Activated naive CD8-positive, alpha-beta T cell (primary cell): ENCODE measurements around the gene PTPRG.

Source experiments
- H3K27ac Mint-ChIP-seq: one replicate; pipeline ENCODE4 v1.8.0; 2021; ENCODE audit warnings: mixed read lengths
- H3K27me3 Mint-ChIP-seq: one replicate; pipeline ENCODE4 v1.8.0; 2021; ENCODE audit warnings: mixed read lengths
- H3K36me3 Mint-ChIP-seq: one replicate; pipeline ENCODE4 v1.8.0; 2021; ENCODE audit warnings: mixed read lengths
- H3K4me1 Mint-ChIP-seq: one replicate; pipeline ENCODE4 v1.8.0; 2021; ENCODE audit warnings: low read depth, mixed read lengths
- H3K4me3 Mint-ChIP-seq: one replicate; pipeline ENCODE4 v1.8.0; 2021; ENCODE audit warnings: mild to moderate bottlenecking, mixed read lengths
- H3K9me3 Mint-ChIP-seq: one replicate; pipeline ENCODE4 v1.8.0; 2021; ENCODE audit warnings: low read depth, mixed read lengths

PTPRG gene

GRCh38 chr3:61858054-61858453, 296.7 kb downstream of the PTPRG start:
- H3K9me3 Mint-ChIP-seq, result no peaks in the 10 kb centered on the region
- no peak overlapping the region for H3K27ac Mint-ChIP-seq
- H3K4me3 Mint-ChIP-seq, result no peak overlapping the region
- H3K36me3 Mint-ChIP-seq, result no peaks in the 10 kb centered on the region
- H3K27me3 Mint-ChIP-seq, result no peaks in the 10 kb centered on the region
- no peaks in the 10 kb centered on the region for H3K4me1 Mint-ChIP-seq

DNA sequence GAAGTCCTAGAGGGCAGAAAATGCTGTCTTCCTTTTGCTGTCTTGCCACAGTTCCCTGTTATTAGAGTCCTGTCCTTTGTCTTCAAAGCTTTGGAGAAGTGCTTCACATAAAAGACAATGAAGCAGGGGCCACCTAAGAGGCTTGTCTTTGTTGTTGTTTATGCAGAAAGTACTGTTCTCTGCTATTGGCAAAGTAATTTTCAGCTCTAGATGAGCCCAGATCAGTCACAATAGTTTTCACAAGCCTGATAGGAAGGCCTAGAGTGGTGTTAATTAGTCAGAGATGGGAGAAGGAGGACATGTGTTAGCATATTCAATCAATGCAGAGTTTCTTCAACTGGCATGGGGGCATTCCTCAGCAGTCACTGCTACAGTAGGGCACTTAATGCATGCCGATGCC, 300.0 kb downstream of the PTPRG start:
- Mint-ChIP-seq H3K4me1 (no peaks in the 10 kb centered on the region), H3K36me3 (no peaks in the 10 kb centered on the region), H3K27me3 (no peaks in the 10 kb centered on the region), H3K27ac (no peak overlapping the region), H3K9me3 (no peaks in the 10 kb centered on the region), H3K4me3 (no peak overlapping the region)

- no peaks in the 10 kb centered on the region for H3K4me1 Mint-ChIP-seq
Measured at GRCh38 chr3:61862614-61863289, 301.4 kb downstream of the PTPRG start.

GRCh38 chr3:61863579-61863978, 302.2 kb downstream of the PTPRG start:
- Mint-ChIP-seq H3K4me1 (no peaks in the 10 kb centered on the region), H3K36me3 (no peaks in the 10 kb centered on the region), H3K27me3 (no peaks in the 10 kb centered on the region), H3K4me3 (no peak overlapping the region), H3K9me3 (no peaks in the 10 kb centered on the region), H3K27ac (no peak overlapping the region)

More at GRCh38 chr3:61862614-61863289, 301.4 kb downstream of the PTPRG start:
- Mint-ChIP-seq H3K27ac (no peak overlapping the region), H3K4me3 (no peak overlapping the region), H3K27me3 (no peaks in the 10 kb centered on the region), H3K9me3 (no peaks in the 10 kb centered on the region), H3K36me3 (no peaks in the 10 kb centered on the region)

GRCh38 chr3:61864886-61865285, 303.5 kb downstream of the PTPRG start:
- no peaks in the 10 kb centered on the region for H3K36me3 Mint-ChIP-seq
- H3K27ac Mint-ChIP-seq, result no peak overlapping the region
- no peaks in the 10 kb centered on the region for H3K9me3 Mint-ChIP-seq
- no peaks in the 10 kb centered on the region for H3K27me3 Mint-ChIP-seq
- no peak overlapping the region for H3K4me3 Mint-ChIP-seq
- no peaks in the 10 kb centered on the region for H3K4me1 Mint-ChIP-seq

DNA sequence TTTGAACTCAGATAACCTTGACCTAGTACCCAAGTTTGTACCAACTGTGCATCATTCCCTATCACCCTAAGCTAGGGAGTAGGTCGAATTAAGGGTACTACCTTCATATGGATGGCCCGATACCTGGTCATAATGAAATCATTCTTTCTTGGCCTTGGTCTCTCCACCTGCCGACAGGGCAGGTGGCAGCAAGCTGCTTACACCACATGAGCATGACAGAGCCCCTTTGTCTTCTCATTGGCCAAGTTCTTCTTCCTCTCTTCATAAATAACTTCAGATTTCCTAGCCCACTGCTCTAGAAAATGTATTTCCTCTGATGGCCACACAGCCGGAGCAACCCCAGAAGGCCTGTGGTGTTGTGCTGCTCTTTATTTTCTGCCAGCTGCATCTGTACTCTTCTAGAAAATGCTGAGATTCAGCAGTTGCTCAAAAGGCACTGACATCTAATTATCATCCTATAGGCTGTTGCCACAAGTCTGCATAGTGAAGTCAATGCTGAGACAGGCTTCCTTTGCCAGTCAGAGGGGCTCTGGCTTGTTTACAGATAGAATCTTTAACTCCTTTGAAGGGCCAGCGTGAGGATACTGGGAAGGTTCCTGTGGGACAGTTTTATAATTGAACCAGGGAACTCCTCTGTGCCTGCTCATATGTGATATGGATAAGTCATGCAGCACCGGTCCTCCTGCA, 304.2 kb downstream of the PTPRG start:
- Mint-ChIP-seq H3K36me3 (no peaks in the 10 kb centered on the region), H3K27me3 (no peaks in the 10 kb centered on the region), H3K4me1 (no peaks in the 10 kb centered on the region), H3K9me3 (no peaks in the 10 kb centered on the region), H3K27ac (no peak overlapping the region), H3K4me3 (no peak overlapping the region)

DNA sequence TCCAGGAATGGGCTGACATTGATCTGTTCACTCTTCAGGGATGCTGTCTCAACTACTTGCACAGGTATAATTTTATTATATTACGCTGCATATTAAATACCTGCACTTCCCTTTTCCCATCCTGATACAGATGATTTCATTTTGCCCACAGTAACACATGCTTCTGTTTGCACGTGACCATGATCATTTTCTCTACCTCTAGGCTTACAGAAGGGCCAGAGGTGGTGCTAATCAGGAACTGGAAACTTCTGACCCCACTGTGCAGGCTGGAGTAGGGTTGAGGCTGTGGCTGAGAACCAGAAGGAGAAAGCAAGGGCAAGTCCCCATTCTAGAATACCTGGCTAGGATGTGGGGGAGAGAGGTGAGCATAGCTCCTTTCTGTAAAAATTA, 304.8 kb downstream of the PTPRG start:
- Mint-ChIP-seq H3K27me3 (no peaks in the 10 kb centered on the region), H3K36me3 (no peaks in the 10 kb centered on the region), H3K4me3 (no peak overlapping the region), H3K4me1 (no peaks in the 10 kb centered on the region), H3K27ac (no peak overlapping the region), H3K9me3 (no peaks in the 10 kb centered on the region)

- Mint-ChIP-seq H3K4me3 (no peak overlapping the region), H3K27me3 (no peaks in the 10 kb centered on the region), H3K27ac (no peak overlapping the region), H3K4me1 (no peaks in the 10 kb centered on the region), H3K36me3 (no peaks in the 10 kb centered on the region), H3K9me3 (no peaks in the 10 kb centered on the region)
Measured at GRCh38 chr3:61866961-61867461, 305.6 kb downstream of the PTPRG start.

DNA sequence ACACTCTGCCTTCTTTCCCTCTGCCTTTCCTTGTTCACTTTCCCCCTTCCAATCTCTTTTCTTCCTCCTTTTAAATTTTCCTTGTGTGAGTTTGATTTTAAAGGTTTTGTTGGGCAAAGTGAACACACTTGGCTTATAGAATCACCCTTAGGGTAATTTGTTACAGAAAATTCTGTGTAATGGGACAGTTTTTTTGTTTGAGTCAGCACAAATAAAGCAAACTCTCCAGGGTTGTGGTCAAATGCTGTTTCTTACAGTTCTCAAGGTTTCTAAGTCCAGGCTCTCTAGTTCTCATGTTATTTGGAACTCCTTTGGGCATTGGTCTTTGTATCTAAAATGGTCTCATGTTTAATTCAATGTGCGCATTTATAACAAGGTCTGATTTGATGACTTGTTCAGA, 307.1 kb downstream of the PTPRG start:
- Mint-ChIP-seq H3K27ac (no peak overlapping the region), H3K9me3 (no peaks in the 10 kb centered on the region), H3K36me3 (no peaks in the 10 kb centered on the region), H3K27me3 (no peaks in the 10 kb centered on the region), H3K4me3 (no peak overlapping the region), H3K4me1 (no peaks in the 10 kb centered on the region)

DNA sequence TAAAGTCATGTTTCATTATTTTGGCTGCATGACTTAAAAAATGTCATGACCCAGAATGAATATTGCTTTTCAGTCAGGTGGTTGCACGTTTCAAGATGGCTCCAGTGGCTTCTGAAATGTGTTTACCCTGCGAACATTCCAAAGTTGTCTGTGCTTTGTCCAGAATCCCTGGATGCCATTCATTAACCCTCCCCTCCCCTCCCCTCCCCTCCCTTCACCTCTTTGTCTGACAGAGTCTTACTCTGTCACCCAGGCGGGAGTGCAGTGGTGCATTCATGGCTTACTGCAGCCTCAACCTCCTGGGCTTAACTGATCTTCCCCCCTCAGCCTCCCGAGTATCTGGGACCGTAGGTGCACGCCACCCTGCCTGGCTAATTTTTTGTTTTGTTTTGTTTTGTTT, 308.0 kb downstream of the PTPRG start:
- Mint-ChIP-seq H3K4me3 (no peak overlapping the region), H3K27me3 (no peaks in the 10 kb centered on the region), H3K27ac (no peak overlapping the region), H3K9me3 (no peaks in the 10 kb centered on the region), H3K4me1 (no peaks in the 10 kb centered on the region), H3K36me3 (no peaks in the 10 kb centered on the region)

DNA sequence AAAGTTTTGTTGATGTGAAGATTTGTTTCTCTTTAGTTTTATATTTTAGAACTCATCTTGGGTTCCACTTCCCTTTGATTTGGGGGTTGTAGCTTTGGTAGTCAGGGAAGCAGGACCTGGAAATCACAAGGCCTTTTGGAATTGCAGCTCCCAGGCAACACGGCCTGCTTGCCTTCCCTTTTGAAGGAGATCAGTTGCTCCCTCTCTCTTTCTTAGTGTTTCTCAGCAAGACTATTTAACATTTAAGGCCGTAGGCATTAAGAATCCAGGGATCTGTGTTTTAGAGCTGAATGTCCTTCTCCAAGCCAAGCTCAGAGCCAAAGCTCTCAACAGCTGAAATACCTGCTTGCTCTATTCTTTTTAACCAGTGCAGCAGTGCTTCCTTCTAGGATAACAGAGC, 310.3 kb downstream of the PTPRG start:
- Mint-ChIP-seq H3K4me3 (no peak overlapping the region), H3K27me3 (no peaks in the 10 kb centered on the region), H3K36me3 (no peaks in the 10 kb centered on the region), H3K27ac (no peak overlapping the region), H3K9me3 (no peaks in the 10 kb centered on the region), H3K4me1 (no peaks in the 10 kb centered on the region)

DNA sequence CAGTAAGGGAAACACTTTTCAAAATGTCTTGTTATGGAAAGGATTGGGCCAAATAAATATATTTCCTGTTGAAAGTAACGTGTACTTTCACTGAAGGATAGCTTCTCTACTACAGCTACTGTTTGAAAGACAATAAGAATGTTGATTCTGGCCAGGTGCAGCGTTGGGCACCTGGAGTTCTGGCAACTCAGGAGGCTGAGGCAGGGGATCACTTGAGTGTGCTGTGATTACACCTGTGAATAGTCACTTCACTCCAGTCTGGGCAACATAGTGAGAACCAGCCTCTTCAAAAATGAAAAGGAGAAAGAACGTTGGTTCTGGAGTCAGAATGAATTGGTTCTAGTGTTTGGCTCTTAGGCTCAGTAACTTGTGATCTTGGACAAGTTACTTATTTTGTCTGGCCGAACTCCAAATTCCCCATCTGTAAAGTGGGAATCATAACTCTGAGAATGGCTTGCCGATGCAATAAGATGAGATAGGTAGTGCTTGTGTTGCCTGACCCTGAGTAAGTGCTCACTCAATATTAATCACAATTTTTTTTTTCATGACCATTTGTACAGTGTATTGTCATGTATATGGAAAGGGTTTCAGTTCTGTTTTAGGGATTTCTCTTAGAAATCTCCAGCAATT, 310.8 kb downstream of the PTPRG start:
- Mint-ChIP-seq H3K9me3 (no peaks in the 10 kb centered on the region), H3K4me3 (no peak overlapping the region), H3K36me3 (no peaks in the 10 kb centered on the region), H3K4me1 (no peaks in the 10 kb centered on the region), H3K27me3 (no peaks in the 10 kb centered on the region), H3K27ac (no peak overlapping the region)

- no peaks in the 10 kb centered on the region for H3K27me3 Mint-ChIP-seq
- no peaks in the 10 kb centered on the region for H3K9me3 Mint-ChIP-seq
Measured at GRCh38 chr3:61875046-61875844, 313.9 kb downstream of the PTPRG start.

DNA sequence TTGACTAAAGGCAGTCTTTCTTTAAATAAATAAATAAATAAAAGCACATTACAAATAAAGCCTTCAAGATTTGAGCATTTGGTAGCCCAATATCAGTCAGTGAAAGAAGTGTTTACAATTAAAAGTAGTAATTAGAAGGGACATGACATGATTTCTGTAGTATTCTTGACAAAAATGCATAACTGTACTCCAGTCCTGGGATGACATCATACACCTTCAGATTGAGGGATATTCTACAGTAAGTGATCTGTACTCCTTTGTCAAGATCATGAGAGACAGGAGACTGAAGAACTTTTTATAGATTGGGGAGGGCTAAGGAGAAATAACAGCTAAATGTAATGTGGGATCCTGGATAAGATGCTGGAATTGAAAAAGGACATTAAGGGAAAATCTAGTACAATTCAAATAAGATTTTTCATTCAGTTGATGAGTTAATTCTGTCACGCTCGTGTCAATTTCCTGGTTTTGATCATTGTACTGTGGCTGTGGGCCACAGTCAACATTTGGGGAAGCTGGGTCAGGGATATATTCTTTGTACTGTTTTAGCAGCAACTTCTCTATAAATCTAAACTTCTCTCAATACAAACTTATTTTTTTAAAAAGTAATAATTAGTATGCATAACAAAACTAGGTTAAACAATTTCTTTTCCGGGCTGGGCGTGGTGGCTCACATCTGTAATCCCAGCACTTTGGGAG, 314.8 kb downstream of the PTPRG start:
- Mint-ChIP-seq H3K4me3 (no peak overlapping the region), H3K4me1 (no peaks in the 10 kb centered on the region), H3K36me3 (no peaks in the 10 kb centered on the region), H3K9me3 (no peaks in the 10 kb centered on the region), H3K27me3 (no peaks in the 10 kb centered on the region), H3K27ac (no peak overlapping the region)

More at GRCh38 chr3:61875046-61875844, 313.9 kb downstream of the PTPRG start:
- Mint-ChIP-seq H3K27ac (no peak overlapping the region), H3K36me3 (no peaks in the 10 kb centered on the region), H3K4me1 (no peaks in the 10 kb centered on the region), H3K4me3 (no peak overlapping the region)
